ENCODE data around the gene ARFRP1. TPM values are rescaled to one million over a fixed set of nuclear protein-coding genes. Genes with fewer than 3 reads are reported as not detected.
"Not testable (repeated sequence)": the region's sequence is repeated elsewhere in the genome, so short reads cannot be mapped to it uniquely, and the experiment has no call there.

Gene ARFRP1
- total RNA-seq, 1 donor from 2014 or later, result 46.5 TPM

- DNase-seq (peak; percentile 34), ATAC-seq (no peak)
- intact Hi-C loops (cut with micrococcal nuclease), result no loop called here
These were observed 27.4 kb upstream of the ARFRP1 start for GRCh38 chr20:63734946-63735858.

GRCh38 chr20:63734111-63734945 is 26.6 kb upstream of the ARFRP1 start:
- ATAC-seq (no peak), DNase-seq (peak; percentile 24)
- intact Hi-C loops (cut with micrococcal nuclease), result no loop called here

- intact Hi-C loops (cut with micrococcal nuclease), result no loop called here
- ATAC-seq, result no peak
- DNase-seq, result peak; percentile 20
These were observed 25.9 kb upstream of the ARFRP1 start for GRCh38 chr20:63733579-63734081.

GRCh38 chr20:63733117-63733516 is 25.3 kb upstream of the ARFRP1 start:
- intact Hi-C loops (cut with micrococcal nuclease), result no loop called here
- no peak for ATAC-seq
- no peak for DNase-seq

- intact Hi-C loops (cut with micrococcal nuclease), result no loop called here
- DNase-seq (no peak), ATAC-seq (no peak)
These were observed 24.6 kb upstream of the ARFRP1 start for GRCh38 chr20:63732118-63733095.

- intact Hi-C loops (cut with micrococcal nuclease), result no loop called here
- no peak for ATAC-seq
- DNase-seq, result no peak
These were observed 23.6 kb upstream of the ARFRP1 start for GRCh38 chr20:63731410-63731809.

- DNase-seq; intact Hi-C loops (cut with micrococcal nuclease); ATAC-seq: not testable (repeated sequence)
These were observed 22.5 kb upstream of the ARFRP1 start for GRCh38 chr20:63730189-63730733.

- intact Hi-C loops (cut with micrococcal nuclease); DNase-seq; ATAC-seq: not testable (repeated sequence)
These were observed 15.3 kb upstream of the ARFRP1 start for GRCh38 chr20:63722967-63723622.

GRCh38 chr20:63718996-63719395 is 11.2 kb upstream of the ARFRP1 start:
- ATAC-seq (no peak), DNase-seq (no peak)
- intact Hi-C loops (cut with micrococcal nuclease), result no loop called here

GRCh38 chr20:63714858-63715257 is 7.1 kb upstream of the ARFRP1 start:
- ATAC-seq (no peak), DNase-seq (no peak)
- intact Hi-C loops (cut with micrococcal nuclease), result no loop called here

GRCh38 chr20:63712191-63712590 is 4.4 kb upstream of the ARFRP1 start:
- ATAC-seq (no peak), DNase-seq (no peak)
- intact Hi-C loops (cut with micrococcal nuclease), result no loop called here

- ATAC-seq (no peak), DNase-seq (peak; percentile 16)
- intact Hi-C loops (cut with micrococcal nuclease), result no loop called here
These were observed 3.4 kb upstream of the ARFRP1 start for GRCh38 chr20:63711085-63711645.

GRCh38 chr20:63709149-63709527 is 1.4 kb upstream of the ARFRP1 start:
- no peak for ATAC-seq
- intact Hi-C loops (cut with micrococcal nuclease), result no loop called here
- DNase-seq, result peak; percentile 27

GRCh38 chr20:63708301-63709148 is 749 bp upstream of the ARFRP1 start:
- no peak for ATAC-seq
- intact Hi-C loops (cut with micrococcal nuclease), result no loop called here
- DNase-seq, result peak; percentile 31

- ATAC-seq (peak; percentile 29), DNase-seq (peak; percentile 56)
- intact Hi-C loops (cut with micrococcal nuclease), result no loop called here
These were observed 771 bp downstream of the ARFRP1 start for GRCh38 chr20:63706852-63707557.

- intact Hi-C loops (cut with micrococcal nuclease), result no loop called here
- peak; percentile 30 for DNase-seq
- ATAC-seq, result no peak
These were observed 1.6 kb downstream of the ARFRP1 start for GRCh38 chr20:63706027-63706695.

Measured in left ventricle myocardium superior (tissue), 1 donor.